Transverse colon (tissue), 4 donors: ENCODE data around the gene HIVEP3. TPM values are rescaled to one million over a fixed set of nuclear protein-coding genes. Genes with fewer than 3 reads are reported as not detected.

ENCODE experiments used
- DNase-seq: peaks from one replicate; pipeline ENCODE4 v3.0.0-alpha.2; 2019
- H3K27ac ChIP-seq, 4 donors: fragments of 200-600 bp; sonication (generic); 2 replicates each; pipeline ENCODE4 v1.5.1; 2016 to 2018; ENCODE audit warnings: inconsistent platforms in 4 of 4
- H3K27me3 ChIP-seq: fragments of 200-600 bp; sonication (generic); 2 replicates; pipeline ENCODE4 v1.5.1; 2017; ENCODE audit warnings: inconsistent platforms
- H3K36me3 ChIP-seq, 4 donors: fragments of 200-600 bp; sonication (generic); 2 replicates each; pipeline ENCODE4 v1.5.1; 2017 to 2019; ENCODE audit warnings: inconsistent platforms in 4 of 4
- H3K4me1 ChIP-seq, 4 donors: fragments of 200-600 bp; sonication (generic); 2 replicates each; pipeline ENCODE4 v1.5.1; 2017 to 2020; ENCODE audit warnings: inconsistent platforms in 4 of 4
- H3K4me3 ChIP-seq, 4 donors: fragments of 200-600 bp; sonication (generic); 1 replicate in 1 of 4; 2 replicates in 3 of 4; pipeline versions ENCODE4 v1.5.1 to v1.6.1; 2017 to 2019; ENCODE audit warnings: inconsistent platforms in 4 of 4
- H3K9me3 ChIP-seq, 2 donors: fragments of 200-600 bp; sonication (generic); 2 replicates each; pipeline ENCODE4 v1.5.1; 2017 to 2019; ENCODE audit warnings: inconsistent platforms in 2 of 2
- CTCF ChIP-seq, 5 experiments: fragments of 200-600 bp in 3 of 5; fragments of 450-650 bp in 2 of 5; sonication (generic) in 3 of 5; IDR thresholded peaks; 1 replicate in 2 of 5; 2 replicates in 3 of 5; pipeline ENCODE4 v1.5.1; 2016 to 2017; ENCODE audit warnings: antibody characterized with exemption in 5 of 5, inconsistent platforms in 3 of 5, mild to moderate bottlenecking in 2 of 5, moderate library complexity in 1 of 5
- EP300 ChIP-seq: sonication (generic); formaldehyde crosslinking; IDR thresholded peaks from one replicate; pipeline ENCODE4 v1.6.1; 2017; ENCODE audit warnings: antibody characterized with exemption, low read depth
- POLR2A ChIP-seq: fragments of 450-650 bp; IDR thresholded peaks from one replicate; pipeline ENCODE4 v1.6.1; 2016; ENCODE audit warnings: antibody characterized with exemption, mild to moderate bottlenecking, moderate library complexity
- POLR2AphosphoS5 ChIP-seq, 3 donors: sonication (generic); formaldehyde crosslinking; IDR thresholded peaks; one replicate each; pipeline ENCODE4 v1.6.1; 2016; ENCODE audit warnings: antibody characterized with exemption in 3 of 3
- WGBS, 2 donors: methylation state at CpG; one replicate each; pipeline ENCODE4 v1.1.5; 2018; ENCODE audit warnings: low coverage in 1 of 2; 5-methylcytosine and 5-hydroxymethylcytosine counted together
- in situ Hi-C, 4 donors: fragments of 200-750 bp; cut with MboI; loops; one replicate each; pipeline versions ENCODE4 v1.15.0 to v1.15.1; 2017; ENCODE audit warnings: low sequenced_read_pairs in 3 of 4, low pct_ligation_motif_present in 1 of 4, low pct_unique_long_range_greater_than_20kb in 1 of 4
- intact Hi-C: fragments of 100-400 bp; cut with DNase I; formaldehyde crosslinking; loops from one replicate; pipeline ENCODE4 v1.15.1; 2023; ENCODE audit warnings: low total_unique reads
- total RNA-seq, 4 donors: library from RNA; depleted of rRNA; stranded (reverse); fragments of >200 nt; gene quantifications; one replicate each; pipeline ENCODE4 v1.1.0, GENCODE V29; 2016

Gene HIVEP3
- total RNA-seq, 4 donors from 2014 or later = 3.7 to 15.0 (median 5.2) TPM

- Histone ChIP-seq H3K4me3 (no peak overlapping the region), H3K27me3 (no peaks in the 10 kb centered on the region), H3K4me1 (peaks cover 23 to 49% (median 30%) of the 10 kb centered on the region in 4 donors), H3K27ac (peak overlapping the region; percentile 27 to 83 (median 64)), H3K9me3 (no peaks in the 10 kb centered on the region), H3K36me3 (no peaks in the 10 kb centered on the region)
- WGBS, 2 donors = 81% methylated on average over 2 of the region's 6 CpGs; no CpG with 5 or more reads in 1 of the 2 donors
- DNase-seq = no peak
- intact Hi-C loops (no loop called here), in situ Hi-C loops (no loop called here)
- TF ChIP-seq EP300 = no peak
- TF ChIP-seq POLR2AphosphoS5 (IDR thresholded peaks at IDR 0.05) = no peak
- TF ChIP-seq POLR2A = no peak
- TF ChIP-seq CTCF (IDR thresholded peaks at IDR 0.05) = no peak
Measured at GRCh38 chr1:41473738-41474362, 444.9 kb downstream of the HIVEP3 start.

- DNase-seq = no peak
- 60 to 83% methylated on average over 1 to 6 of the region's 6 CpGs for WGBS, 2 donors
- H3K27ac ChIP-seq = no peak overlapping the region
- no peaks in the 10 kb centered on the region for H3K9me3 ChIP-seq
- intact Hi-C loops = no loop called here
- TF ChIP-seq EP300 = no peak
- TF ChIP-seq POLR2A = no peak
- no peak for TF ChIP-seq POLR2AphosphoS5 (IDR thresholded peaks at IDR 0.05)
- no peak for TF ChIP-seq CTCF (IDR thresholded peaks at IDR 0.05)
- H3K36me3 ChIP-seq = no peaks in the 10 kb centered on the region
- no peak overlapping the region for H3K4me3 ChIP-seq
- peaks cover 17 to 49% (median 29%) of the 10 kb centered on the region in 4 donors for H3K4me1 ChIP-seq
- in situ Hi-C loops = no loop called here
- H3K27me3 ChIP-seq = no peaks in the 10 kb centered on the region
Measured at GRCh38 chr1:41471658-41472057, 447.1 kb downstream of the HIVEP3 start.

- intact Hi-C loops (no loop called here), in situ Hi-C loops (no loop called here)
- 71% methylated on average over 5 of the region's 5 CpGs; no CpG with 5 or more reads in 1 of the 2 donors for WGBS, 2 donors
- peaks cover 20 to 43% (median 25%) of the 10 kb centered on the region in 4 donors for H3K4me1 ChIP-seq
- no peaks in the 10 kb centered on the region for H3K27me3 ChIP-seq
- TF ChIP-seq CTCF (IDR thresholded peaks at IDR 0.05) = no peak
- no peak for TF ChIP-seq POLR2A
- TF ChIP-seq EP300 = no peak
- no peak for TF ChIP-seq POLR2AphosphoS5 (IDR thresholded peaks at IDR 0.05)
- H3K36me3 ChIP-seq = no peaks in the 10 kb centered on the region
- H3K27ac ChIP-seq = no peak overlapping the region
- H3K4me3 ChIP-seq = no peak overlapping the region
- DNase-seq = no peak
- H3K9me3 ChIP-seq = no peaks in the 10 kb centered on the region
Measured at GRCh38 chr1:41469706-41470105, 449.0 kb downstream of the HIVEP3 start.

- Histone ChIP-seq H3K27ac (peak overlapping the region in 3 of 4 donors; percentile 15 to 44 (median 27)), H3K36me3 (no peaks in the 10 kb centered on the region), H3K4me1 (peaks cover 11 to 32% (median 17%) of the 10 kb centered on the region in 4 donors), H3K27me3 (no peaks in the 10 kb centered on the region), H3K4me3 (no peak overlapping the region), H3K9me3 (no peaks in the 10 kb centered on the region)
- WGBS, 2 donors = 43 to 45% methylated on average over 6 to 12 of the region's 12 CpGs
- in situ Hi-C loops (no loop called here), intact Hi-C loops (no loop called here)
- DNase-seq = peak; percentile 60
- TF ChIP-seq POLR2AphosphoS5 (IDR thresholded peaks at IDR 0.05) (peak in 1 of 3 donors; percentile 59), CTCF (IDR thresholded peaks at IDR 0.05) (no peak)
Measured at GRCh38 chr1:41468122-41468762, 450.5 kb downstream of the HIVEP3 start.
